ENCODE measurements around the gene LRP5.
A peak's percentile ranks its signal among the peaks of the same experiment; 100 is the strongest.
"Not testable (repeated sequence)": the region's sequence is repeated elsewhere in the genome, so short reads cannot be mapped to it uniquely, and the experiment has no call there.

The LRP5 gene

GRCh38 chr11:68444566-68444965 lies 132.2 kb downstream of the LRP5 start:
- no peak for DNase-seq (ENCODE audit: low read depth)

GRCh38 chr11:68445531-68446035 lies 133.2 kb downstream of the LRP5 start:
- no peak for DNase-seq (ENCODE audit: low read depth)

DNA sequence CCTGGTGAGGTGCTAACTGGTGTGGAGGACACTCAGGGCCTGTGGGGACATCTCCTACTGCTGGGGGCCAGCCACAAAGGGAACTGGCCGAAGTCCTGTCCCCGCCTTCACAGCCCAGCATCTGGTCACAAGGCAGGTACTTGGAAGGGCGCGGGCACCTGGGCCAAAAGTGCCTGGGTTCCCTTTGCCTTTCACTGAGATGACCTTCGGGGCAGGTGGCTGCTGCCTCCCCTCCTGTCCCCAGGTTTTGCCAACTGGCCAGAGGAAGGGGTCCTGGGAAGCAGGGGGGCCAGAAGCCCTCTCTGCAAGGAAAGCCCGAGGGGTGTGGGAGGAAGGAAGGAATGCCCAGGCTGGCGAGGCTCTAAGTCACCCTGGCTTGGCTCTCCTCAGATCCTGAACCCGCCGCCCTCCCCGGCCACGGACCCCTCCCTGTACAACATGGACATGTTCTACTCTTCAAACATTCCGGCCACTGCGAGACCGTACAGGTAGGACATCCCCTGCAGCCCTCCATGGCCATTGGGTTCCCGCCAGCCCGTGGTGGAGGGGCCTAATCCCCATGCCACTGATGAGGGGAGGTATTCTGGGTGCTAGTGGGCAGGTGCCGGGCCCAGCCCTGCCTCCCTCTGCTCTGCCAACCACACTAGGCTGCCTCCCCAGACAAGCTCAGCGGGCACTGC lies 133.8 kb downstream of the LRP5 start:
- no peak for DNase-seq (ENCODE audit: low read depth)

DNA sequence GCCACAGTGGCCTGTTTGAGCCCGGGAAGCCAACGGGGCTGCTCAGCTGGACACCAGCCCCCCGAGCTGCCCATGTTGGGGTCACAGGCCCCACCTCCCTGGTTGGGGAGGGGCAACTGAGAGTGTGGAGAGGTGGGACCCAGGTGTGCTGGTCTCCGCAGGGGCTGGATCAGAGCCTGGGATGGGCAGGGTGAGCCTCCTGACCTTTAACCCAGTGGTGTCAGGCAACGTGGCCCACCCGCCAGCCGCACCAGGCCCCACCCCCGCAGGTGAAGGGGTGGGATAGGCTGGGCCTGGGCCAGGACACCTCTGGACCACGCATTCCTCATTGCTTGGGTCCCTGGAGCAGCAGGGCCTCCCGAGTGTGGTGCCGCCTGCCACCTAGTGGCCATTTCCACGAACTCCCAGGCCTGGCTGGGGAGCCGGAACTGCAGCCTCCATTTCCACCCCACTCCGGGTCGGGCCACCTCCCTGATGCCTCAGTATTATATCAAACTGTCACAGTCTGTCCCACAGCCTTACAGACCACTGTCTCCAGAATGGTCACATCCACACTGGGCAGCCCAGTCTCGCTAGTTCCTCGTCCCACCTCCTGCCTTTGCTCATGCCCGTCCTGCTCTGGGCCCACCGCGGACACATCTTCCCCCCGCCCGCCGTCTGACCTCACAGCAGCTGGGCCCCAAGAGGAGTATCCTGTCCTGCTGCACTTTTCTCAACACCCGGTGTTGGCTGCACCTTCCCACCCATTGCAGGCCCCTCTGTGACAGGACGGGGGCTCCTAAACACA lies 134.8 kb downstream of the LRP5 start:
- DNase-seq (ENCODE audit: low read depth), result no peak

- DNase-seq (ENCODE audit: low read depth), result not testable (repeated sequence)
These were observed 135.5 kb downstream of the LRP5 start for GRCh38 chr11:68447914-68448313.

- no peak for DNase-seq (ENCODE audit: low read depth)
These were observed 136.2 kb downstream of the LRP5 start for GRCh38 chr11:68448604-68449011.

- no peak for DNase-seq (ENCODE audit: low read depth)
These were observed 137.6 kb downstream of the LRP5 start for GRCh38 chr11:68449951-68450350.

- DNase-seq (ENCODE audit: low read depth), result no peak
These were observed 138.3 kb downstream of the LRP5 start for GRCh38 chr11:68450711-68451110.

DNA sequence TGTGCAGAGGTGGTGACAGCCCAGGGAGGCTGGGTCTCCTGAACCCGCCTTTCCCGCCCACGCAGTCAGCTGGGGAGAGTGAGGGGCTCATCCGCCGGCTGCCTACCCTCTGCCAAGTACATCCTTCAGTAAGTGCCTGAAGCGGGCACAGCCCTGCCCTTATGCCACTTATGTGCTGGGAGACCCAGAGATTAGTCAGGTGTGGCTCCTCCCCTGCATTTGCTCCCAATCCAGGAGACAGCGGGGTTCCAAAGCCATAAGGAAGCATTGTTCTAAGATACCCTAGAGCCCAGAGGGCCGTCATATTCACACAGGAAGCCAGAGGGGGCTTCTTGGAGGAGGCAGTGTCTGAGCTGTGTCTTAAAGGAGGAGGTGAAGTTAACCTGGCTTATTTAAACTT lies 142.4 kb downstream of the LRP5 start:
- no peak for DNase-seq (ENCODE audit: low read depth)

DNA sequence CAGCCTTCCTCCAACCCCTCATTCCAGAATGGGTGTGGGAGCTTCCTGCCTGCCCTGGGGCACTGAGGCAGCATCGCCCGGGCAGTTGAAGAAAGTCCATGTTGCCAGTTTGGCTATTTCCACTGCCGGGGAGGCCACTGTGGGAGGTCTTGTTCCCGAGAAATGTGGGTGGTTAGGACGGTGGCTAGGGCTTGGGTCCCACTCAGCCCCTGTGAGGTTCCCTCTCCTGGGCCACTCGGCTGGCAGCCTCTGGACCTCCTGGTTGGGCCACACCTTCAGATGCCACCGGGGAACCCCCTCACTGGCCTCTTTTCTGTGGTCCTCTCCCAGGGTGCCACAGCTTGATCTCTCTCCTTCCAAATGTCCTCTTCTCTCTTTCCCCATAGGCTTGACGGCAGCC lies 143.1 kb downstream of the LRP5 start:
- DNase-seq (ENCODE audit: low read depth), result no peak

DNA sequence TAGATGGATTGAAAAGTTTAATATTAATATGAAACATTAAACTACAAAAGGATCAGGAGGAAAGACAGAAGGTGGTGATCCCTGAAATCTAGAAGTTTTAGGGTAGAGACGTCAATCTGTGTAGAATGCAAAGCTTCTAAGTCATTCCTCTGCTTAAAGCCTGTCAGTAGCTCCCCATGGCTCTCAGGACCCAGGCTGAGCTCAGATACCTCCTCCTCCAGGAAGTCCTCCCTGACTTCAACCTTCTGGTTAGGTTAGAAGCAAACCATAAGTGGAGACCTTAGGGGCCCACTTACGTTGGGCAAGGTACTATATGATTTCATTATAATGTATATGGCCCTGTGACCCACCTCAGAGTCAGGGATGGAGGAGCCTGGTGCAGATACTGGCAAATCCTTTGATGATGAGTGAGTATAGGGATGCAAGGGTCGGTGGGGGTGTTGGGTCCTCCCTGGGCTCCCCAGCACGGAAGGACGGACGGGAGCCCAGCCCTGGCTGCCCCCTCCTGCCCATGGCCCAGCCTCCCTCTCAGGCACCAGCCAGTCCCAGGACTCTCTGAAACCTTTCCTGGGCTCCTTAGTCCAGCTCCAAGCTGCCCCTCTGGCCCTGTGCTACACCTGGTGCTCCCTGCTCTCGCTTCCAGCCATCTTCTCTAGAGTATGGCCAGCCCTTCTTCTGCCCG lies 145.0 kb downstream of the LRP5 start:
- no peak for DNase-seq (ENCODE audit: low read depth)

- DNase-seq (ENCODE audit: low read depth), result no peak
These were observed 145.5 kb downstream of the LRP5 start for GRCh38 chr11:68457898-68458249.

- not testable (repeated sequence) for DNase-seq (ENCODE audit: low read depth)
These were observed 145.9 kb downstream of the LRP5 start for GRCh38 chr11:68458340-68458739.

GRCh38 chr11:68459886-68460740 lies 147.7 kb downstream of the LRP5 start:
- peak; percentile 91 for DNase-seq (ENCODE audit: low read depth)

- no peak for DNase-seq (ENCODE audit: low read depth)
These were observed 148.6 kb downstream of the LRP5 start, which contains the start of gene PPP6R3 for GRCh38 chr11:68460741-68461574. TSS of gene PPP6R3 (plus strand) at chr11:68460752. CDS start at chr11:68537665, 76,913 bp downstream.

DNA sequence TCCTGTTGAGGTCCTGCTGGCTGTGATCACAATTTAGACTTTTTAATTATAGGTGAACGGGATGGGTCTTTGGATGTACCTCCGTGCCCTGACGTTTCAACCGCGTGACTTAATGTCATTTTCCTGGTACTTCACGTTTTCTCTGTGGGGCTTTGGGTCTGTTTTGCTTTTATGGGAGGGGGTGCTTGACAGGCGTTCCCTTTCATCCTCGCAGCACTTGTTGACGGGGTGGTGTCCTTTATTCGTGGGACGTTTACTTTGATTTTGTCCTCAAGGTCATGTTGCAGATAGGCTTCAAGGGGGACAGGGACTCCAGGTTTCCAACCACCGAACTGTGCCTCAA lies 149.2 kb downstream of the LRP5 start:
- no peak for DNase-seq (ENCODE audit: low read depth)

GRCh38 chr11:68463714-68464113 lies 151.3 kb downstream of the LRP5 start:
- DNase-seq (ENCODE audit: low read depth), result no peak

GRCh38 chr11:68467201-68467834 lies 154.9 kb downstream of the LRP5 start:
- DNase-seq (ENCODE audit: low read depth), result no peak

- DNase-seq (ENCODE audit: low read depth), result no peak
These were observed 155.9 kb downstream of the LRP5 start for GRCh38 chr11:68468217-68468828.

DNA sequence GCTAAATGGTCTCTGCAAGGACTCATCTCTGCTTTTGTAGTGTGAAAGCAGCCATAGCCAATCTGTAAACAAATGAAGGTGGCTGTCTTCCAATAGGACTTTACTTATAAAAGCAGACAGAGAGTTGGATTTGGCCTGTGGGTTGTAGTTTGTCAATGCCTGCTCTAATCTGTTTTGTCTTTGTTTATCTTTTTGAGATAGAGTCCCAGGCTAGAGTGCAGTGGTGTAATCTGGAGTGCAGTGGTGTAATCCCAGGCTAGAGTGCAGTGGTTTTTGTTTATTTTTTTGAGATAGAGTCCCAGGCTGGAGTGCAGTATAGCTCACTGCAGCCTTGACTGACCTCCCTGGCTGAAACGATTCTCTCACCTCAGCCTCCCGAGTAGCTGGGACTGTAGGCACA lies 156.7 kb downstream of the LRP5 start:
- no peak for DNase-seq (ENCODE audit: low read depth)
